Upper lobe of left lung (tissue), 4 donors: ENCODE measurements around the gene TGFBR3.

Source experiments
- CTCF ChIP-seq, 6 experiments: fragments of 450-650 bp in 4 of 6; fragments of 200-600 bp in 2 of 6; sonication (generic) in 2 of 6; IDR thresholded peaks; one replicate each; pipeline ENCODE4 v1.5.1; 2016 to 2019; ENCODE audit warnings: antibody characterized with exemption in 6 of 6
- EP300 ChIP-seq, 4 donors: sonication (generic); formaldehyde crosslinking; IDR thresholded peaks; one replicate each; pipeline ENCODE4 v1.5.1; 2017; ENCODE audit warnings: antibody characterized with exemption in 4 of 4, control low read depth in 2 of 4
- POLR2A ChIP-seq, 4 donors: fragments of 450-650 bp; IDR thresholded peaks; one replicate each; pipeline ENCODE4 v1.5.1; 2016 to 2017; ENCODE audit warnings: antibody characterized with exemption in 4 of 4, mild to moderate bottlenecking in 2 of 4
- POLR2AphosphoS5 ChIP-seq, 2 donors: sonication (generic); formaldehyde crosslinking; IDR thresholded peaks; one replicate each; pipeline ENCODE4 v1.5.1; 2017; ENCODE audit warnings: antibody characterized with exemption in 2 of 2

DNA sequence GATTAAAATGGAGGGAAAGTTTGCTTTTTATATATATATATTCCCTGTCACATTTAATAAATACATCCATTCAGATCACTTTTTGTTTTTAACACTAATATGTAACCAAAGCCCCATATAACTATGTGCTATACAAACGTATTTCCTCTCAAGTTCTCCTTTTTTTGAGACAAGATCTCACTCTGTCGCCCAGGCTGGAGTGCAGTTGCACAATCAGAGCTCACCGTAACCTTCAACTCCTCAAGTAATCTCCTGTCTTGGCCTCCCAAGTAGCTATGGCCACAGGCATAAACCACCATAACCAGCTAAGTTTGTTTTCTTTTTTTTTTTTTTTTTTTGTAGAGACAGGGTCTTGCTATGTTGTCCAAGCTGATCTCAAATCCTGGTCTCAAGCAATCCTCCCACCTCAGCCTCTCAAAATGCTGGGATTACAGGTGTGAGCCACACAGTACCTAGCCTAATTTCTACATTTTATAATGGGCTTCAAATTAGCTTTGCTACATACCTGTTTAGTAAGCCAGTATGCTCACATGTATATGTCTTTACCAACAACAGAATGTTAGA lies 120.0 kb downstream of the TGFBR3 start:
- TF ChIP-seq CTCF (IDR thresholded peaks at IDR 0.05) = no peak
- no peak for TF ChIP-seq POLR2A (IDR thresholded peaks at IDR 0.05)
- TF ChIP-seq POLR2AphosphoS5 (IDR thresholded peaks at IDR 0.05) = no peak
- no peak for TF ChIP-seq EP300 (IDR thresholded peaks at IDR 0.05)
